PC-3 (cell line): ENCODE data around the gene LRBA. TPM values are rescaled to one million over a fixed set of nuclear protein-coding genes. Genes with fewer than 3 reads are reported as not detected.
"Not testable (repeated sequence)": the region's sequence is repeated elsewhere in the genome, so short reads cannot be mapped to it uniquely, and the experiment has no call there.

Experiments used
- ATAC-seq: fragments of 200-7000 bp; cut with Tn5 transposase; 2 replicates; pipeline ENCODE4 v1.9.1; 2020; ENCODE audit warnings: mild to moderate bottlenecking, moderate library complexity
- Bru-seq: library from RNA; stranded (reverse); fragments of 400-500 nt; gene quantifications from one replicate; lab custom pipeline; 2021; lab: Mats Ljungman, UMichigan
- BruChase-seq, 2 experiments: library from RNA; stranded (reverse); fragments of 400-500 nt; gene quantifications; one replicate each; lab custom pipeline; 2021; lab: Mats Ljungman, UMichigan
- BruUV-seq: library from RNA; stranded (reverse); fragments of 400-500 nt; replicated peaks from 2 replicates; lab custom pipeline; 2021; lab: Mats Ljungman, UMichigan
- CTCF ChIA-PET: fragments of 300-600 bp; sonication (Branson Sonifier 250); formaldehyde crosslinking; loops from one replicate; lab custom pipeline; 2022; ENCODE audit warnings: antibody characterized with exemption; lab: Charles Lee
- POLR2A ChIA-PET: fragments of 300-600 bp; sonication (Branson Sonifier 250); formaldehyde crosslinking; loops from one replicate; lab custom pipeline; 2022; ENCODE audit warnings: antibody characterized with exemption; ENCODE audit not compliant: unreplicated experiment; lab: Charles Lee
- DNase-seq: peaks from one replicate; pipeline ENCODE4 v3.0.0-alpha.2; 2015
- H2AFZ ChIP-seq: fragments of 300-600 bp; sonication (generic); 2 replicates; pipeline ENCODE4 v1.6.0; 2016; ENCODE audit warnings: antibody characterized with exemption, low read length
- H3F3A ChIP-seq: fragments of 300-600 bp; sonication (generic); one replicate; pipeline ENCODE4 v1.6.0; 2017; ENCODE audit warnings: antibody characterized with exemption, low read length, control low read depth, mild to moderate bottlenecking; ENCODE audit not compliant: unreplicated experiment
- H3K27ac ChIP-seq: fragments of 300-600 bp; sonication (generic); 2 replicates; pipeline ENCODE4 v1.5.1; 2016; ENCODE audit warnings: mild to moderate bottlenecking, low read length
- H3K27me3 ChIP-seq: fragments of 300-600 bp; sonication (generic); 2 replicates; pipeline ENCODE4 v1.6.1; 2016; ENCODE audit warnings: low read length, mixed read lengths
- H3K36me3 ChIP-seq: fragments of 300-600 bp; sonication (generic); 2 replicates; pipeline ENCODE4 v1.6.1; 2016; ENCODE audit warnings: low read depth, mixed run types, low read length, mixed read lengths
- H3K4me1 ChIP-seq: fragments of 300-600 bp; sonication (generic); 2 replicates; pipeline ENCODE4 v1.5.1; 2016; ENCODE audit warnings: low read length; ENCODE audit not compliant: insufficient read depth
- H3K4me2 ChIP-seq: fragments of 300-600 bp; sonication (generic); 2 replicates; pipeline ENCODE4 v1.6.0; 2016; ENCODE audit warnings: low read length
- H3K4me3 ChIP-seq: fragments of 300-600 bp; sonication (generic); 2 replicates; pipeline ENCODE4 v1.5.1; 2016; ENCODE audit warnings: mild to moderate bottlenecking, low read length, mixed read lengths
- H3K79me2 ChIP-seq: fragments of 300-600 bp; sonication (generic); 2 replicates; pipeline ENCODE4 v1.6.1; 2017; ENCODE audit warnings: low read length, mixed read lengths
- H3K9ac ChIP-seq: fragments of 300-600 bp; sonication (generic); 2 replicates; pipeline ENCODE4 v1.6.0; 2016; ENCODE audit warnings: mild to moderate bottlenecking, low read length
- H3K9me2 ChIP-seq: fragments of 300-600 bp; sonication (generic); replicated peaks from 2 replicates; pipeline ENCODE4 v1.6.1; 2016; ENCODE audit warnings: mixed run types, low read length, mixed read lengths
- H3K9me3 ChIP-seq: fragments of 300-600 bp; sonication (generic); 2 replicates; pipeline ENCODE4 v1.6.1; 2016; ENCODE audit warnings: low read length, mixed read lengths
- H4K20me1 ChIP-seq: fragments of 300-600 bp; sonication (generic); 2 replicates; pipeline ENCODE4 v1.6.1; 2016; ENCODE audit warnings: low read length, mixed read lengths
- CTCF ChIP-seq: fragments of 300-600 bp; sonication (generic); conservative IDR thresholded peaks from 2 replicates; pipeline ENCODE4 v1.5.1; 2017; ENCODE audit warnings: antibody characterized with exemption, low read depth, mild to moderate bottlenecking, low read length
- EZH2 ChIP-seq: fragments of 300-600 bp; sonication (generic); IDR thresholded peaks from one replicate; pipeline ENCODE4 v1.6.1; 2017; ENCODE audit warnings: antibody characterized with exemption, mild to moderate bottlenecking, low read length; ENCODE audit not compliant: unreplicated experiment
- EZH2phosphoT487 ChIP-seq: fragments of 300-600 bp; sonication (generic); IDR thresholded peaks from 2 replicates; pipeline ENCODE4 v1.6.1; 2018; ENCODE audit warnings: mild to moderate bottlenecking, antibody characterized with exemption, low read length, borderline replicate concordance
- intact Hi-C: fragments of 100-400 bp; cut with micrococcal nuclease; formaldehyde crosslinking; loops from 2 replicates; pipeline ENCODE4 v1.9.0; 2023
- long read RNA-seq: library from polyadenylated mRNA; unstranded; transcript quantifications from one replicate; pipeline ENCODE4 v2.0.0, GENCODE V29; 2021; ENCODE audit not compliant: unreplicated experiment
- total RNA-seq: library from RNA; depleted of rRNA; stranded (reverse); fragments of >200 nt; gene quantifications from 2 replicates; pipeline ENCODE4 v1.2.3, GENCODE V29; 2014; rRNA removed

LRBA gene
- total RNA-seq (38.2 and 40.8 TPM in 2 replicates), Bru-seq, nascent RNA (percentile 76 among the genes with signal in this experiment), BruChase-seq, experiment 1, labeled RNA remaining after a 6-hour chase (percentile 60 among the genes with signal in this experiment), BruChase-seq, experiment 2, labeled RNA remaining after a 2-hour chase (percentile 71 among the genes with signal in this experiment)
- long read RNA-seq, partial matches to known transcripts = 12 of 18 reads
- long read RNA-seq, other reads (novel, unspliced or antisense) = 5 of 18 reads

GRCh38 chr4:151014521-151015458, at the start of gene LRBA:
LRBA (minus strand) TSS chr4:151015284; CDS start chr4:151014642, 642 bp downstream.
- H3F3A ChIP-seq = no peaks in the 10 kb centered on the region
- peak; percentile 80 for DNase-seq
- intact Hi-C loops = loop anchor here (2.0 kb wide), 1 partner anchor 84 kb away; the partner anchor contains the start of gene RPS3A

GRCh38 chr4:151063143-151063542, 48.1 kb upstream of the LRBA start:
- POLR2A ChIA-PET = not testable (repeated sequence)

More at GRCh38 chr4:151014521-151015458, at the start of gene LRBA:
- ChIA-PET POLR2A (no interaction called here), CTCF (no interaction called here)
- Histone ChIP-seq H3K27ac (peak within 1 kb of the TSS; percentile 85), H3K9me3 (no peaks in the 10 kb centered on the region), H3K79me2 (peaks cover 49% of the 10 kb centered on the region), H3K9ac (peak within 1 kb of the TSS; percentile 87), H3K4me3 (peak within 1 kb of the TSS; percentile 88), H3K4me1 (0 out of 2 replicates have a peak, but pooled peaks cover 8% of the 10 kb centered on the region), H3K27me3 (no peaks in the 10 kb centered on the region), H3K9me2 (no peaks in the 10 kb centered on the region), H3K36me3 (no peaks in the 10 kb centered on the region), H4K20me1 (0 out of 2 replicates have a peak, but pooled peaks cover 7% of the 10 kb centered on the region), H2AFZ (peak within 1 kb of the TSS; percentile 94), H3K4me2 (peak within 1 kb of the TSS; percentile 99)
- ATAC-seq = peak; percentile 79
- BruUV-seq = TSS peak; percentile 79
- TF ChIP-seq EZH2phosphoT487 (no peak), EZH2 (no peak), CTCF (no peak)

GRCh38 chr4:151055539-151055938, 40.5 kb upstream of the LRBA start:
- intact Hi-C loops = no loop called here
- POLR2A ChIA-PET = no interaction called here
- ATAC-seq (no peak), DNase-seq (no peak)
- Histone ChIP-seq H3K9me3 (no peaks in the 10 kb centered on the region), H2AFZ (no peak overlapping the region), H4K20me1 (no peaks in the 10 kb centered on the region), H3K4me2 (no peak overlapping the region), H3K9ac (no peak overlapping the region), H3K27ac (no peak overlapping the region), H3K4me3 (no peak overlapping the region), H3K9me2 (no peaks in the 10 kb centered on the region), H3K4me1 (0 out of 2 replicates have a peak, but pooled peaks cover 4% of the 10 kb centered on the region), H3K36me3 (no peaks in the 10 kb centered on the region), H3K27me3 (no peaks in the 10 kb centered on the region), H3F3A (no peaks in the 10 kb centered on the region), H3K79me2 (no peaks in the 10 kb centered on the region)
- CTCF ChIA-PET = no interaction called here
- TF ChIP-seq CTCF = no peak
- TF ChIP-seq EZH2 = no peak
- no peak for TF ChIP-seq EZH2phosphoT487
- no TSS peak for BruUV-seq

More at GRCh38 chr4:151063143-151063542, 48.1 kb upstream of the LRBA start:
- H2AFZ ChIP-seq, BruUV-seq, CTCF ChIA-PET, H3K27ac ChIP-seq, H3K9ac ChIP-seq, H3F3A ChIP-seq, H3K4me3 ChIP-seq, DNase-seq, H3K4me2 ChIP-seq, H3K9me2 ChIP-seq, H3K36me3 ChIP-seq, ATAC-seq, H3K9me3 ChIP-seq, H3K4me1 ChIP-seq, H3K27me3 ChIP-seq, H4K20me1 ChIP-seq, H3K79me2 ChIP-seq, intact Hi-C loops: not testable (repeated sequence)
